ENCODE data around the gene ALDH3B2. TPM values are rescaled to one million over a fixed set of nuclear protein-coding genes. Genes with fewer than 3 reads are reported as not detected.
"Not testable (repeated sequence)": the region's sequence is repeated elsewhere in the genome, so short reads cannot be mapped to it uniquely, and the experiment has no call there.

ALDH3B2 gene
- total RNA-seq, 4 donors from 2014 or later: not detected

DNA sequence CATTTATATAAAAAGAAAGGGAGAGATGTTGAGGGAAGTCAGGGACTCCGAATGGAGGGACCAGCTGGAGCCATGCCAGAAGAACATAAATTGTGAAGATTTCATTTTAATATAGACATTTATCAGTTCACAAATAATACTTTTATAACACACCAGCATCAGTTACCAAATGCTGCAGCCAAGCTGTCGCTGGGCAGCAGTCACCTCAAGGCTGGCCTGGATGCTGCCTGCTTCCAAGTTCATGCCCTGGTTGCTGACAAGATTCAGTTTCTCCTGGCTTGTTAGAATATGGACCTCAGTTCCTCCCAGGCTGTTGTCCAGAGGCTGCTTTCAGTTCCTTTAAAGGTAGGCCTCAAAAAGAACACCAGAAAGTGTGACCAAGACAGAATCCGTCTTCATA is 30.8 kb upstream of the ALDH3B2 start:
- DNase-seq (no peak), ATAC-seq (no peak)
- in situ Hi-C loops (cut with MboI; ENCODE audit: low sequenced_read_pairs in 4 of 4) (no loop called here), intact Hi-C loops (cut with DNase I; ENCODE audit: low total_unique reads) (loop anchor here (10.0 kb wide), 1 partner anchor 60 kb away; no protein-coding TSS in a partner anchor)
- TF ChIP-seq CTCF (IDR thresholded peaks at IDR 0.05 in 4 of 5, conservative IDR thresholded peaks at IDR 0.05 in 1 of 5) (no peak), POLR2A (IDR thresholded peaks at IDR 0.05) (no peak)
- H3K9me3 ChIP-seq: no peaks in the 10 kb centered on the region
- no peaks in the 10 kb centered on the region for H3K36me3 ChIP-seq
- peaks cover 0 to 6% (median 2%) of the 10 kb centered on the region in 3 donors for H3K27me3 ChIP-seq
- H3K27ac ChIP-seq: no peak overlapping the region
- H3K4me1 ChIP-seq: no peaks in the 10 kb centered on the region
- H3K4me3 ChIP-seq: no peak overlapping the region

GRCh38 chr11:67704524-67704923 is 30.1 kb upstream of the ALDH3B2 start:
- in situ Hi-C loops (cut with MboI; ENCODE audit: low sequenced_read_pairs in 4 of 4) (no loop called here), intact Hi-C loops (cut with DNase I; ENCODE audit: low total_unique reads) (loop anchor here (10.0 kb wide), 1 partner anchor 60 kb away; no protein-coding TSS in a partner anchor)
- DNase-seq: no peak
- Histone ChIP-seq H3K36me3 (no peaks in the 10 kb centered on the region), H3K4me3 (no peak overlapping the region), H3K27me3 (peaks cover 2 to 9% (median 3%) of the 10 kb centered on the region in 3 donors), H3K27ac (no peak overlapping the region), H3K4me1 (no peaks in the 10 kb centered on the region), H3K9me3 (no peaks in the 10 kb centered on the region)
- no peak for ATAC-seq
- TF ChIP-seq CTCF (IDR thresholded peaks at IDR 0.05 in 4 of 5, conservative IDR thresholded peaks at IDR 0.05 in 1 of 5) (no peak), POLR2A (IDR thresholded peaks at IDR 0.05) (no peak)

DNA sequence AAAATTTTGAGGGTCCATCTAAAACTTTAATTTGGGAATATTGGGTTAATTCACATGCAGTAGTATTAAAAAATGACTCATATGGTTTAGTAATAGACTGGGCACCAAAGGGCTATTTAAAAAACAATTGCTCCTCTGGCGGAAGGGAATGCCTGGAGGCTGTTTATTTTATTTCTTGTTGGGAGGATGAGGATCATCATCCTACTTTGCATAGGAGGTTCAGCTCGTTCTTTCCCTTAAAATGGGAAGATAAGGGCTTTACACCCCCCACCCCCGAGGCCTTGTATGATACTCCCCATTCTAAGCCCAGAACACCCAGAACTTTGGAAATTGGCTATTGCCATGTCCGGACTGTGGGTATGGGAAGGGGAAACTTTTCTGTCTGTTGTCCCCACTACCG is 29.3 kb upstream of the ALDH3B2 start:
- intact Hi-C loops (cut with DNase I; ENCODE audit: low total_unique reads): loop anchor here (10.0 kb wide), 1 partner anchor 59 kb away; no protein-coding TSS in a partner anchor
- H3K36me3 ChIP-seq; DNase-seq; H3K4me3 ChIP-seq; H3K4me1 ChIP-seq; in situ Hi-C loops (cut with MboI; ENCODE audit: low sequenced_read_pairs in 4 of 4); H3K9me3 ChIP-seq; ATAC-seq; H3K27ac ChIP-seq: not testable (repeated sequence)
- H3K27me3 ChIP-seq: peaks cover 2 to 12% (median 4%) of the 10 kb centered on the region in 3 donors

DNA sequence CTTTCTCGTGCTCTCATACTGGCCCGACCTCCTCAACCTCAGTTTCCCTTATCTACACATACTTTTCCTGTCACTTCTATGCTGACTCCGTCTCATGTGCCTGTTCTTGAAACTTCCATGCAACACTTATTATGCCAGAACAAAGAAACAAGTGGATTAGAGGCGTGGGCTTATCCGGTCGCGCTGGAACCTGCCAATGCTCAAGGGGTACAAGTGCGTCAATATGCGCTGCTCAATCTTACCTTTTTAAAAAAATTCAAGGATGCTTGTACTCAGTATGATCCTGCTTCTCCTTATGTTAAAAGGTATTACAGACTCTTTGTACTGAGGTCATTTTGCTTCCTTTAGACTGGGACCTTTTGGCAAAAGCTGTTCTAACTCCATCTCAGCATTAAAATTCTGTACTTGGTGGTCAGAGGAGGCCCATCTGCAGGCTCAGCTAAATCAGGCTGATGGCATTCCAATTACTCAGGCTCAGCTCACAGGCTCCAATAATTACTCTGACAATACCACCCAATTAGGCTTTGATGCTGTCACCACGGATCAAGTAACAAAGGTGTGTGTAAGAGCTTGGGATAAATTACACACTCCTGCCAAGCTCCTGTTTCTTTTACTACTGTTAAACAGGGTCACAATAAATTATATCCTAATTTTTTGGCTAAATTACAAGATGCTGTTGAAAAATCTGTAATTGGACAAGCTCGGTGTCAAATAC is 26.3 kb upstream of the ALDH3B2 start:
- ATAC-seq: no peak
- no peaks in the 10 kb centered on the region for H3K36me3 ChIP-seq
- no peak overlapping the region for H3K4me3 ChIP-seq
- H3K9me3 ChIP-seq: no peaks in the 10 kb centered on the region
- H3K27me3 ChIP-seq: peaks cover 4 to 21% (median 15%) of the 10 kb centered on the region in 3 donors
- H3K27ac ChIP-seq: no peak overlapping the region
- H3K4me1 ChIP-seq: no peaks in the 10 kb centered on the region
- no peak for DNase-seq
- no peak for TF ChIP-seq CTCF (IDR thresholded peaks at IDR 0.05 in 4 of 5, conservative IDR thresholded peaks at IDR 0.05 in 1 of 5)
- TF ChIP-seq POLR2A (IDR thresholded peaks at IDR 0.05): no peak
- in situ Hi-C loops (cut with MboI; ENCODE audit: low sequenced_read_pairs in 4 of 4): no loop called here
- intact Hi-C loops (cut with DNase I; ENCODE audit: low total_unique reads): loop anchor here (10.0 kb wide), 1 partner anchor 56 kb away; no protein-coding TSS in a partner anchor

- in situ Hi-C loops (cut with MboI; ENCODE audit: low sequenced_read_pairs in 4 of 4) (no loop called here), intact Hi-C loops (cut with DNase I; ENCODE audit: low total_unique reads) (loop anchor here (10.0 kb wide), 1 partner anchor 55 kb away; no protein-coding TSS in a partner anchor)
- H3K36me3 ChIP-seq: no peaks in the 10 kb centered on the region
- DNase-seq: no peak
- H3K4me1 ChIP-seq: no peaks in the 10 kb centered on the region
- TF ChIP-seq POLR2A (IDR thresholded peaks at IDR 0.05) (no peak), CTCF (IDR thresholded peaks at IDR 0.05 in 4 of 5, conservative IDR thresholded peaks at IDR 0.05 in 1 of 5) (no peak)
- no peak overlapping the region for H3K4me3 ChIP-seq
- ATAC-seq: no peak
- H3K27me3 ChIP-seq: peaks cover 4 to 24% (median 15%) of the 10 kb centered on the region in 3 donors
- H3K27ac ChIP-seq: no peak overlapping the region
- no peaks in the 10 kb centered on the region for H3K9me3 ChIP-seq
Observed at GRCh38 chr11:67700141-67700540, 25.7 kb upstream of the ALDH3B2 start.

Measured in gastrocnemius medialis (tissue), 4 donors.